HG02870 (cell line): Measurements from ENCODE around the gene COL6A1.

Source experiments
- ATAC-seq: cut with Tn5 transposase; IDR thresholded peaks from one replicate; pipeline ENCODE4 v1.9.1; 2021; ENCODE audit warnings: mild to moderate bottlenecking, moderate library complexity; ENCODE audit not compliant: unreplicated experiment

Gene COL6A1

GRCh38 chr21:46023555-46023954, 42.0 kb downstream of the COL6A1 start:
- ATAC-seq: no peak

- ATAC-seq: no peak
These were observed 42.6 kb downstream of the COL6A1 start for GRCh38 chr21:46024141-46024540.

GRCh38 chr21:46025113-46025770, 43.7 kb downstream of the COL6A1 start:
- no peak for ATAC-seq

GRCh38 chr21:46027851-46028493, 46.4 kb downstream of the COL6A1 start:
- ATAC-seq: no peak

GRCh38 chr21:46028573-46029091, 47.1 kb downstream of the COL6A1 start:
- ATAC-seq: no peak

- no peak for ATAC-seq
These were observed 47.8 kb downstream of the COL6A1 start for GRCh38 chr21:46029186-46029924.

- ATAC-seq: no peak
These were observed 49.9 kb downstream of the COL6A1 start for GRCh38 chr21:46031484-46031883.

- ATAC-seq: no peak
These were observed 50.5 kb downstream of the COL6A1 start for GRCh38 chr21:46032100-46032499.

GRCh38 chr21:46033410-46034400, 52.1 kb downstream of the COL6A1 start:
- ATAC-seq: no peak

GRCh38 chr21:46035809-46036695, 54.5 kb downstream of the COL6A1 start:
- no peak for ATAC-seq

GRCh38 chr21:46036696-46037330, 55.2 kb downstream of the COL6A1 start:
- ATAC-seq: no peak

GRCh38 chr21:46037331-46038325, 56.1 kb downstream of the COL6A1 start:
- no peak for ATAC-seq

GRCh38 chr21:46038341-46038829, 56.8 kb downstream of the COL6A1 start:
- ATAC-seq: no peak

GRCh38 chr21:46038871-46039397, 57.4 kb downstream of the COL6A1 start:
- ATAC-seq: no peak

GRCh38 chr21:46039891-46040660, 58.5 kb downstream of the COL6A1 start:
- no peak for ATAC-seq

- no peak for ATAC-seq
These were observed 59.1 kb downstream of the COL6A1 start for GRCh38 chr21:46040707-46041106.

- ATAC-seq: no peak
These were observed 59.6 kb downstream of the COL6A1 start for GRCh38 chr21:46041183-46041582.
